ENCODE measurements around the gene MANBA. TPM values are rescaled to one million over a fixed set of nuclear protein-coding genes. Genes with fewer than 3 reads are reported as not detected.
A peak's percentile ranks its signal among the peaks of the same experiment; 100 is the strongest.

MANBA gene
- total RNA-seq, 4 donors from 2014 or later, result 26.2 to 31.0 (median 27.7) TPM

GRCh38 chr4:102616636-102617035 lies 144.1 kb downstream of the MANBA start:
- Histone ChIP-seq H3K9me3 (no peaks in the 10 kb centered on the region), H3K36me3 (peaks cover 0 to 59% of the 10 kb centered on the region in 2 donors), H3K4me1 (peaks cover 0 to 12% (median 0%) of the 10 kb centered on the region in 3 donors), H3K27ac (no peak overlapping the region), H3K27me3 (no peaks in the 10 kb centered on the region), H3K4me3 (no peak overlapping the region)
- no peak for TF ChIP-seq EP300 (IDR thresholded peaks at IDR 0.05)
- whole genome bisulfite sequencing, 2 donors (ENCODE audit: low coverage in 1 of 2), result 59 to 78% methylated on average over 8 to 9 of the region's 9 CpGs
- ATAC-seq, result no peak

- TF ChIP-seq CTCF (IDR thresholded peaks at IDR 0.05) (no peak), POLR2AphosphoS5 (IDR thresholded peaks at IDR 0.05) (no peak), EP300 (IDR thresholded peaks at IDR 0.05) (no peak), POLR2A (IDR thresholded peaks at IDR 0.05) (no peak)
- H3K4me3 ChIP-seq, result no peak overlapping the region
- ATAC-seq, result no peak
- no peaks in the 10 kb centered on the region for H3K4me1 ChIP-seq
- WGBS, 2 donors (ENCODE audit: low coverage in 1 of 2), result 65 to 74% methylated on average over 7 to 9 of the region's 9 CpGs
- H3K27ac ChIP-seq, result peak overlapping the region in 1 of 4 donors; percentile 9
- H3K27me3 ChIP-seq, result no peaks in the 10 kb centered on the region
- H3K9me3 ChIP-seq, result no peaks in the 10 kb centered on the region
- H3K36me3 ChIP-seq, result peaks cover 4 to 77% of the 10 kb centered on the region in 2 donors
These were observed 146.0 kb downstream of the MANBA start for GRCh38 chr4:102614801-102615200.

GRCh38 chr4:102612824-102613366 lies 147.9 kb downstream of the MANBA start:
- no peaks in the 10 kb centered on the region for H3K4me1 ChIP-seq
- ATAC-seq, result no peak
- no peaks in the 10 kb centered on the region for H3K9me3 ChIP-seq
- TF ChIP-seq CTCF (IDR thresholded peaks at IDR 0.05), result no peak
- TF ChIP-seq POLR2A (IDR thresholded peaks at IDR 0.05), result no peak
- no peak for TF ChIP-seq POLR2AphosphoS5 (IDR thresholded peaks at IDR 0.05)
- TF ChIP-seq EP300 (IDR thresholded peaks at IDR 0.05), result no peak
- peaks cover 4 to 96% of the 10 kb centered on the region in 2 donors for H3K36me3 ChIP-seq
- no peaks in the 10 kb centered on the region for H3K27me3 ChIP-seq
- H3K4me3 ChIP-seq, result no peak overlapping the region
- H3K27ac ChIP-seq, result no peak overlapping the region
- WGBS, 2 donors (ENCODE audit: low coverage in 1 of 2), result 58 to 71% methylated on average over 5 to 11 of the region's 11 CpGs

GRCh38 chr4:102612210-102612609 lies 148.6 kb downstream of the MANBA start:
- 73 to 89% methylated on average over 2 of the region's 2 CpGs for WGBS, 2 donors (ENCODE audit: low coverage in 1 of 2)
- Histone ChIP-seq H3K36me3 (peaks cover 4 to 100% of the 10 kb centered on the region in 2 donors), H3K9me3 (no peaks in the 10 kb centered on the region), H3K27ac (no peak overlapping the region), H3K4me1 (no peaks in the 10 kb centered on the region), H3K4me3 (no peak overlapping the region), H3K27me3 (no peaks in the 10 kb centered on the region)
- TF ChIP-seq POLR2AphosphoS5 (IDR thresholded peaks at IDR 0.05), result no peak
- TF ChIP-seq CTCF (IDR thresholded peaks at IDR 0.05), result no peak
- no peak for TF ChIP-seq EP300 (IDR thresholded peaks at IDR 0.05)
- TF ChIP-seq POLR2A (IDR thresholded peaks at IDR 0.05), result no peak
- ATAC-seq, result no peak

GRCh38 chr4:102610476-102610875 lies 150.3 kb downstream of the MANBA start:
- TF ChIP-seq POLR2A (IDR thresholded peaks at IDR 0.05) (no peak), CTCF (IDR thresholded peaks at IDR 0.05) (no peak), EP300 (IDR thresholded peaks at IDR 0.05) (no peak), POLR2AphosphoS5 (IDR thresholded peaks at IDR 0.05) (no peak)
- H3K36me3 ChIP-seq, result peaks cover 4 to 96% of the 10 kb centered on the region in 2 donors

More at GRCh38 chr4:102610476-102610875, 150.3 kb downstream of the MANBA start:
- H3K27ac ChIP-seq, result no peak overlapping the region
- H3K4me3 ChIP-seq, result no peak overlapping the region
- no peaks in the 10 kb centered on the region for H3K27me3 ChIP-seq
- ATAC-seq, result no peak
- 73 to 100% methylated on average over 1 to 3 of the region's 3 CpGs for WGBS, 2 donors (ENCODE audit: low coverage in 1 of 2)
- H3K9me3 ChIP-seq, result no peaks in the 10 kb centered on the region
- H3K4me1 ChIP-seq, result no peaks in the 10 kb centered on the region

Data from gastroesophageal sphincter (tissue), 4 donors.